CD4-positive, alpha-beta T cell treated with Interleukin-10 for 1 hour (primary cell): ENCODE measurements around the gene TEKT2.

Experiments
- DNase-seq: peaks from one replicate; pipeline ENCODE4 v3.0.0-alpha.2; 2020

The TEKT2 gene

DNA sequence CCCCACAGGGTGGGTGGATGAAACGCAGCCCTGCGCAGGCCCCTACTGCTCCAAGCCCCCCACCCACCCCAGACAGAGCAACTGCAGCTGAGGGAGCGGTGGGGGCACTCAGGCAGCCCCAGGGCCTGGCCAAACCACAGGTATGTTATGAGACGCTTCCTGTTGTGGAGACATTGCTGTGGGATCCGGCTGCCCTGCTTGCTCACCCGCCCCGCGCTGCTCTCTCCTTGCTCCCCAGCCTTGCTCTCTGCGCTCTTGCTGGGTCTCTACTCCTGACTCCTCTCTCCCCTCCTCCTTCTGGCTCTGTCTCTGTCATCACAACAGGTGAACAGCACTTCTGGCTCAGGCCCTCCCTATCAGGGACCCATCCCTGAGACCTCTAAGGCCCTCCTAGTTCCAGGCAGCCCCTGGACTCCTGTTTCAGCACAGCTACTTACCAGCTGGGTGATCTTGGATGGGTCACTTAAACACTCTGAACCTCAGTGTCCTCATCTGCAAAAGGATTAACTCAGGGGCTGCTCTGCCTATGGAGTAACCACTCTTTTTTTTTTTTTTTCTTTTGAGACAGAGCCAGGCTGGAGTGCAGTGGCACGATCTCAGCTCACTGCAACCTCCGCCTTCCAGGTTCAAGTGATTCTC lies 25.3 kb downstream of the TEKT2 start:
- DNase-seq = peak; percentile 36

DNA sequence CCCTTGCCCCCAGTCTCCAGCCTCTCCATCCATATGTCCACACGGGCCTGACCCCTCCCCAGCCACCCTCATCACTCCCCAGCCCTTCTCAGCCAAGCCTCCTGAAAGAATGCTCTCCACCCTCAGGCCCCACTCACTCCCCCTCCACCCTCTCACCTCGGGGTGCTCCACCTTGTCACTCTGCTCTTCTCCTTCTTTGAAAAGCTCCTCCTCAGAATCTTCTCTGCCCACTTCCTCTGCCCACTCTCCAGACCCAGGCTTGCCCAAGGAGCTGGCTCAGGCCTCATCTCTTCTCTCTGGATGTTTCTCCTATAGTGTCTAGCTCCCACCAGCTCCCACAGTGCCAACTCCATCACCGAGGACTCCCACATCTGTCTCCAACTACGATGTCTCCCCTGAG lies 27.3 kb downstream of the TEKT2 start:
- no peak for DNase-seq

DNA sequence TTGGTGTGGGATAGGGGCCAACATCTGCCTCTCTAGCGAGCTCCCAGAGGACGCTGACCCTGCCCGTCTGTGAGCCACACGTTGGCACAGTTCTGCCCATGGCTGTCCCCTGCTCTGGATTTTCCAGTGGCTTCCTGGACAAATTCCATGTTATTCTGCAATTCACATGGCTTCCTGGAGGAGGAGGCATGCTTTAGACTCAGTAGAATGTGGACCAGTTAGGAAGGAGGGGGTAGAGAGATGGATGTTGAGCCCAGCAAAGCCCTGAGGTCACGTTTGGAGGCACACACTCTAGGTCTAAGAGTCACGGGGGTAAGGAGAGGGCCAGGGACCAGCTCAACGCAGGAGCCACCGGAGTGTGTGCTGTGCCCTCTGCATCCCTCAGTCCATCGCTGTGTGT lies 28.9 kb downstream of the TEKT2 start:
- no peak for DNase-seq

DNA sequence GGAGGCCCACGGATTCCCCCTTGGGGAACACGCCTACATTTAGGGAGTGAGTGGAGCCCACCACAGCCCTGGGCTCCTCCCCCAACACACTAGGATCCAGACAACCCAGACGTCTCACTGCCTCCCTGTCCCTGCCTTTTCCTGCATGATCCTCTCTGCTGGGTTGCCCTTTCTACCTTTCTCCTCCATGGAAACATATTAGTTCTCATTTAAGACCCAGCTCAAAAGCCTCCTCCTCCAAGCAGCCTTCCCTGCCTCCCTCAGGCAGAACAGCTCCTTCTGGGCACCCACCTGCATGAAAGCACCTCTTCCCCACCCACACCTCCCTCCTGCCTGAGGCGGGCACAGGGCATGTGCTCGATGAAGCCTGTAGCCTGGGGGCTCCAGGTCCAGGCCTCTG lies 30.5 kb downstream of the TEKT2 start:
- no peak for DNase-seq

DNA sequence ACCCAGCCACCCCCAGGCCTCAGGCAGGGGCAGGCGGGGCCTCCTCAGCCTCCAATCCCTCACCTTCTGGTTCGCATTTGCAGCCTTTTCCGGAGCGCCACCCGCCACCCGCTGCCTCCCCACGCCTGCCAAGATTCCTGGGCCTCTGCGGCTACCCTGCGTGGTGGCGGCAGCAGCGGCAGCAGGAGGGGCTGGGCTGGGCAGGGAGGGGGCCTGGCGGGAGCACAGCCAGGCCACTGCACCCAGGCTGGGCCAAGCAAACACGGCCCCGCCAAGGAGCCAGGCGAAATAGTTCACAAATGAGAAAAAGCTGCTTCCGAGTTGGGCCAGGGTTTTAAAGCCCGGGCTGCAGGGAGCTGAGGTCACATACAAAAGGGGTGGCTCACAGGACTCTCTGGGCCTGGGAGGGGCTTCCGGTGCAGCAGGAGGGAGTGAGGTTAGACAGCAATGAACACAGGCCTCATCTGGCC lies 31.3 kb downstream of the TEKT2 start:
- DNase-seq = no peak

DNA sequence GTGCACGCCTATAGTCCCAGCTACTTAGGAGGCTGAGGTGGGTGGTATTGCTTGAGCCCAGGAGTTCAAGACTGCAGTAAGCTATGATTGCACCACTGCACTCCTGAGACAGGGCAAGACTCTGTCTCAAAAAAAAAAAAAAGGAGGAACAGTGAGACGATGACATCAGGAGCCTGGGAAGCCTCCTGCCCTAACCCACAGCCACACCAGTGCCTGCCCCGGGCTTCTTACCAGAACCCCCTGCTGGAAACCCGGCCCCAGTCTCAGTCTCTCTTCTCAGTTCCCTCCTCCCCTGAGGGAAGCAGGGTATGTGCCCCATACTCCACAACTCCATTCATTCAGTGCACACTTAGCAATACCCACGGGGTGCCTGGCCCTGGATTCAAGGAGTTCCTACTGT lies 32.0 kb downstream of the TEKT2 start:
- no peak for DNase-seq

DNA sequence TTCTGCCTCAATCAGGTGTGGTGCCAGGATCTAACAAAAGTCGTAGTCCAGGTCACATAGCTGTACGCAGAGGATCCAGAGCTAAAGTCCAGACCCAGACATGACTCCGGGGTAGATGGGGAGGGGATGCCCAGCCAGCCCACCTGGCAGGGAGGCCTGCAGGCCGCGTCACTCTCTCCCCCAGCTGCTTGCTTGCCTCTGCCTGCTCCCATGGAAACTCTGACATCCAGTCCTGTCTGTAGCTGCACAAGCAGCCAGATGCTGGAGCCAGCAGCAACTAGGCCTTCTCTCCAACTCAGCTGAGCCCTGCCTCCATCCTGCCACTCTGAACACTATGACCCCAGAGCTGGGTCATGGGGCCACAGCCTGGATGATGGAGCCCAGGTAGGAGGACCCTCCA lies 33.0 kb downstream of the TEKT2 start:
- DNase-seq = no peak

DNA sequence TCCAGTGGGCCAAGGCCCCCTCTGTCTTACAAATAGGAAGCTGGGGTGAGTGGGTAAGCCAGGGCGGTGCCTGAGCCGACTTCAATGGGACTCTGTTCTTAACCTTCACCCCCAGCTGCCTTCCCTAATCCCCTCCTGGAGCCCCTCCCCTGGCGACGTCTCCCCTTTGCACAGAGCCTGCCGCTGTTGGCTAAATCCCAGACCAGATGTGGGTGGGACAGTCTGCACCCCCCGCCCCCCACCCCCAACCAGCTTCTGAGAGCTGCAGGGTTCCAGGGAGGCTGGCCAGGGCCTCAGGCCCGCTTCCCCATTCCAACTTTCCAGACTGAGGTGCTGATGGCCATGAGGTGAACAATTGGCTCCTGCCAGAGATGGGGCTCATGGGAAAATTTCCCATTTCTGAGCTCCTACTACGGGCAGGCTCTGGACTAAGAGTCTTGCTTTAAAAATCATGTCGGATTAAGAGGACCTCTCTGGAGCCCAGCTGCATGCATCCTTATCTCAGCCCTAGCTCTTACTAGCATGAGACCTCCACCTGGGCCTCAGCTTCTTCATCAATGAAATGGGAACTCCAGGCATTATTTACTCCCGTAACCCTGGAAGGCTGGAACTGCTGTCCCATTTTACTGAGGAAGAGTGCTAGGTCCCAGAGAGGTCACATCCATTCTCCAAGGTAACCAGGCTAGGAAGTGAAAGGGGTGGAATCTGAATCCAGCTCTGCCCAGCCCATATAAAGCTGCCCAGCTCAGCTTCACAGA lies 34.7 kb downstream of the TEKT2 start:
- DNase-seq = no peak

DNA sequence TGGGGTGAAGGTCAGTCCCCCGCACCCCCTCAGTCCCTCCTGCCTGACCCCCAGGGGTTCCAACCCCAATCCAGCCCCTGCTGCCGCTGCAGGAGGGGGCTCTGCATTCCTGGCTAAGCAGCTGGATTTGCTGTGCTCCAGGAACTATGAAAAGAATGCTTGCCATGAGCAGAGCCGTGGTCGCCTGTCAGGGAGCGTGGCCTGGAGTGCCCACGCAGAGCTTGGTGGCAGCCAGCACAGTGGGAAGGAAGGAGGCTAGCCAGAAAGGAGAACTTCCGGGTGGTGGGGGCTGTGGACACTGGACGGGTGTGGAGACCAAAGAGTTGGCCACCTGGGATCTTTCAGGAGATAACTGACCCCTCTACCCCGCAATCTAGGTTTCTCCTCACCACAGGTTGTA lies 35.6 kb downstream of the TEKT2 start:
- no peak for DNase-seq

DNA sequence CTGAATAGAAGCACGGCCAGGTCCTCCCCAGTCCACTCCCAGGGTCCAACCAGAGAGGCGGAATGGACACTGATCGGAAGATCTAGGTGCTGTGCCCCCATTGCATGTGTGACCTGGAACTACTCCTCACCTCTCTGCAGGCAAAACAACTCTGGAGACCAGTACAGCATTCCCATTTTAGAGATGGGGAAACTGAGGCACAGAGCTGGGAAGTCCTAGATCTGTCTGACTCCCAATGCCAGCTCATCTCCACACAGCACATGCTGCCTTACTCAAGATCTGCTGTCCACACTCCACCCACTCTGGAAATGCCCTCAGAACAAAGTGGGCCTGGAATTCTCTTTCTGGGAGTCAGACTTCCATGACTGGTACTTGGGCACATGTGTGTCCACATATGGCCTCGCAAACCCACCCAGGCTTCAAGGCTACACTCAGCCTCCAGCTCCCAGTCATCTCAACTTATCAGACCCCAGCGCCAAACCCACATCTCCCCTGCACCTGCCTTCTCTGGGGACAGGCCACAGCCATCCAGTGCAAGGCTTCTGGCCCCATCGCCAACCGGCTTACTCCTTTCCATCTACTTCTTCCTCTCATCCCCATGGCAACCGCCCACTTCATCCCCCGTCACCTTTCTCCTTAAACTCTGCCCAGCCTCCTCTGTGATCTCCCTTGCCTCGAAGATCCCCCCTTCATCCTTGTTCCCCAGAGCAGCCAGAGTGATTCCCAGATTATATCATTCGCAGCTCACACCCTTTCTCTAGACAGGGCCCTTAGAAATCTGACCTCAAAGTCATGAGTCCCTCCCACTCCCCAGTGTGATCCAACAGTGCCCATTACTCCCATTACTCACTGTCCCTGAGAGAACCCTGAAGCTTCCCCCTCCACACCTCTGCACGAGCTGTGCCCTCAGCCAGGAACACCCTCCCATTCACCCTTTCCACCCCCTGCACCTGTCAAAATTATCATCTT lies 38.5 kb downstream of the TEKT2 start:
- DNase-seq = no peak

DNA sequence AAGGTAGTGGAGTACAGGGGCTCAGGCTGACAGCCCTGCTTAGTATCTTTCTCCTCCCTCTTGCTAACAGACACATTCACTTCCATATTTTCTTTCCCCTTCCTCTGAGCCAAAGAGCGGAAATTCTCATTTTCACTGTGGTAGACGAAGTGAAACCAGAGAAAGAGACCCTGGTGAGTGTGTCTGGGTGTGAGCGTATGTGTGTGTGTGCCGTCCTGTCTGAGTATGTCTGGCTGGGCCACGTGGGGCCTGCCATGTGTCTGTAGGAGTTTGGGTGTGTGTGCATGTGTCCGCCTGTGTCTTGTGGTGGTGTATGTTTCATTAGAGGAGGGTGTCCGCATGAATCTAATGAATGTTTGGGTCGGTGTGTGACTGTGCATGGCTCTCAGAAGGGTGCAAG lies 39.5 kb downstream of the TEKT2 start:
- peak; percentile 35 for DNase-seq

DNA sequence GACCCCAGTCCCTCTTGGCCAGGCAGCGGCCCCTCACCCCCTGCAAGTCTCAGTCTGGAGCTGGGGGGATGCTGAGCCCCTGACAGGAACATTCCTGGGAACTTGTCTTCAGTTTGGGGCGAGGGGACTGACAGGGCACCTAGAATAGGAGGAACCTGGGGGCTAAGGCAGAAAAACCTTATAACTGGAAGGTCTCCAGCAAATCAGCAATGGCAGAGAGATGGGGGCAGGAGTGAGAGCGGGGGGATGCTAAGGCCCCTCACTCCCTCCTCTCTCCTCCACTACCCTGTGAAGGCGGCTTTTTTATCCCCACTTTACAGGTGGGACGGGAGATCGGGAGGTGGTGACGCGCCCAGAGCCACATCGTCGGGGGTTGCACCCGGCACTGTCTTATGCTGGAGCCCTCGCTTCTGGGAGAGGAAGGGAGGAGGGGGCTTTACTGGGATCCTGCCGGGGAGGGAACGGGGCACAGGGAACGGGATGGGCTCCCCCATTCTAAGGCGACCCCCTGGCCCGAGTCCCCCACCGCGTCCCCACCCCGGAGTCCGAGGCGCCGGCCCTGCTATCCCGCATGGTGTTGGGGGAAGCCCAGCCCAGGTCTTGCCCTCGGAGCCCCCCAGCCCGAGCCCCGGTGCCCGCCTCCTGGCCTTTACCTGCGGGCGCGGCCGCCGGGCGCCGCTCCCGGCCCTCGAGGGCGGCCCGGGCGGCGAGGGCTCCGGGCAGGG lies 40.7 kb downstream of the TEKT2 start:
- DNase-seq = no peak

DNA sequence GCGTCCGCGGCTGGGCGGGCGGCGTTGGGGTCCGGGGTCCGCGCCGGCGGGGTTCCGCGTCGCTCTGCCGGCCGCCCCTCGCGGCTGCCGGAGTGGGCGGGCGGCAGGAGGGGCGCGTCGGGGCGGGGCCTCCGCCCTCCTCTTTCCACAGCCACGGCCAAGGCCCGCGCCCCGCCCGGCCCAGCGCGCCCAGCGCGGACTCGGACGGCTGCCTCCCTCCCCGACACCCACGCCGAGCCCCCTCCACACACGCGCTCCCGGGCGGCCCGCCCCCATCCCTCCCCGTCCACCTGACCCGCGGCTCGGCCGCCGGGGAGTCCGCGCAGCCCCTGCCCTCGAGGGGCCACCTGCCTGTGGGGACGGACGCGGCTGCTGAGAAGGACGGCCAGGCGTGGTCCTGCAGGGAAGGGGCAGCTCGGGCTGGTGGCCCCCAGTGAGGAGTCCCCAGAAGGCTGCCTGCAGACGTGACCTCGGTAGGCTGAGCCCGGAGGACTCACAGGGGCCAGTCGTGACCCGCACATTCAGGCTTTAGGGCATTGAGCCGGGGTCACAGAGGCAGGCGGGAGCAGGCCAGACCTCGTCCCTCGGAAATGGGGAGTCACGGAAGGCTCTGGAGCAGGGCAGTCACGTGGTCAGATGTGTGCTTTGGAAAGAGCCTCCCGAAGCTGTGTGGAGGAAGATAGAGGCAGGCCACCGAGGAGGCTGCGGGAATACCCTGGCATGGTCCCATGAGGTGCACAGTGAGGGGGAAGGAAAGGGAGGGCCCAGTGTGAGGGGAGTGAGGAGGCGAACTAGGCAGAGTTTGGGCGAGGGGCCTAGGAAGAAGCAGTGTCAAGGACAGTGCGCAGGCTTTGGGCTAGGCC lies 41.5 kb downstream of the TEKT2 start, which contains the start of gene COL8A2:
Gene COL8A2, minus strand, starts transcription at position 94 of the 863 bp plus-strand sequence. CDS start 24,980 bp downstream, outside the sequence.
- DNase-seq = no peak

DNA sequence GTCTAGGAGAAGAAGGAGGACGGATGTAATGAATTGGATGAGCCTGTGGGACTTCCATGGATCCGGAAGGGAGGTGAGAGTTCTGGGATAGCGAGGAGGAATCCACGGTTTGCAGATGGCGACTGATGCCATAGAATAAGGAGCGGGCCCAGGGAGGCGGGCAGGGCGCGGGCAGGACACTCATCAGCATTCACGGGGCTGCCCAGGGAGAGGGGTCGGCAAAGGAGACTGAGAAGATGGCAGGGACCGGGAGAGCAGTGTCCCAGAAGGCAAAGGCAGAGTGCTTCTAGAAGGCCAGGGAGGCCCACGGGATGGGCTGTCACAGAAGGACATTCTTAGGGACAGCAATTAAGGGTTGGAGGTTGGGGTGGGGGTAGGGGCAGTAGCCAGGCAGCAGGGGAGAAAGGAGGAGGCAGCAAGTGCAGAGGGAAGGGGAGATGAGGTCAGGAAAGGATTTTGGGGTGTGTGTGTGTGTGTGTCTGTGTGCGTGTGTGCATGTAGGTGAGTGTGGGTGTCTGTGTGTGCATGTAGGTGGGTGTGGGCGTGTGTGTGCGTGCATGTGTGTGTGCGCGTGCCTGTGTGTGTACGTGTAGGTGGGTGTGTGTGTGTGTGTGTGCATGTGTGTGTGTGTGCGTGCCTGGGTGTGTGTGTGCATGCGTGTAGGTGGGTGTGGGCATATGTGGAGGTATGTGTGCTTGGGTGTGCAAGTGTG lies 42.3 kb downstream of the TEKT2 start:
- DNase-seq = no peak

DNA sequence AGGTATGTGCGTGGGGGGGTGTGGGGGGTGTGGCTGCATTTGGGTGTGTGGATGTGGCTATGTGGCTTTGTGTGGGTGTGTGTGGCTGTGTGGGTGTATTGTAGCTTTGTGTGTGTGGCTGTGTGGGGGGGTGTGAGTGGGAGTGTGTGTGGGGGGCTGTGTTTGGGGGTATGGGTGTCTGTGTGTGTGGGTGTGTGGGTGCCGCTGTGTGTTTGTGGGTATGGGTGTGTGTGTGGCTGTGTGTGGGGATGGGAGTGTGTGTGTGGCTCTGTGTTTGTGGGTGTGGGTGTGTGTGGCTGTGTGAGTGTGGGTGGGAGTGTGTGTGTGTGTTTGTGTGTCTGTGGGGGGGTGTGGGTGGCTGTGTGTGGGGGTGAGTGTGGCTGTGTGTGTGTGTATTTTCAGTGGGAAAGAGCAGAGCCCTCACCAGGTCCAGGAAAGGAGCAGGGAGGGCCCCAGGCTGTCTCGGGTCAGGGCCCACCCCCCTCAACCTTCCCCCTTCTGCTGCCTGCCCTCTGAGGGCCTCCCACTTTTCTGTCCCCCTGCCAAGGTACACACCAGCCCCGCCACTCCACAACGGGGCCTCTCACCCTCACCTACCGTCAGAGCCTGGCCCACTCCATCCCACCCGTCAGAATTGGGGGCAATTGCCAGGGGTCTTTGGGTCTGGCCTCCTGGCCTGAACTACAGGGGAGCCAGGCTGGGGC lies 43.1 kb downstream of the TEKT2 start:
- no peak for DNase-seq

DNA sequence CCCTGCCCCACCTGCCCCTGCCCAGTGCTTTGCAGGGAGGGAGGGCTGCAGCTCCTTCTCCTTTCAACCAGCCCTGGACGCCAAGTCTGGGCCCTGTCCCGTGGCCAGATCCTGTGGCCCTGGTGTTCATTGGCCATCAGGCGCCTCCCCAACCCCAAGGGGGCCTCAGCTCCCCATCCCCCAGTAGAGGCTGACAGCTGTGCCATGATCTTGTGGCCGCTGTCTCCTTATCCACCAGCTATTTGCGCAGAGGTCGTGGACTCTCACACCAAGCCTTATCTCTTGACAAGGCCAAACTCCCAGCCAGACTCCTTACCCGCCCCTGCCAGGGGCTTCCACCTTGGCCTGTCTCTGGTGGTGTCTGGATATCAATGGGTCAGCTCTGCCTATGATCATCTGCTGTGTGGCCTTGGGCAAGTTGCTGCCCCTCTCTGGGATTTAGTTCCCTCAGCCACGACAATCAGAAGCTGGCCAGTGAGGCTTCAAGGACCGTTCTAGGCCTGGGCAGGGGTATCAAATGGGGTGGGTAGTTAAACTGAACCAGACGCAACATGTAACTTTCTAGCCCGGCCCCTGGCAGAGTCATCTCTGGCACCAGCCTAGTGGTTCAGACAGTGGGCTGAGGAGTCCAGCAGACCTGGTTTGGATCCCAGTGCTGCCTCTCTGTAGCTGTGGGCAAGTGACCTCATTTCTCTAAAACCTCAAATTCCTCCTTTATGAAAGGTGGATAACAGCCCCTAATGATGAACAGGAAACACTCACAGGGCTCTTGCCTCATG lies 44.4 kb downstream of the TEKT2 start:
- DNase-seq = no peak

DNA sequence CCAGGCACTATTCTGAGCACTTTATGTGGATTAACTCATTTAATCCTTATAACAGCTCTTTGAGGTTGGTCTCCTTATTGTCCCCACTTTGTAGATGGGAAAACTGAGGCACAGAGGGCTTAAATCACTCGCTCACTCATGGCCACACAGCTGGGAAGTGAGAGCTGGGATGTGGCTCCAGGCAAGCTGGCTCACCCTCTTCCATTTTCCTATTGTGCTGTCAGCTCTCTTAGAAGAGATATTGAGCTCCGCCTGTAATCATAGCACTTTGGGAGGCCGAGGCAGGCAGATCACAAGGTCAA lies 45.0 kb downstream of the TEKT2 start:
- DNase-seq = no peak

DNA sequence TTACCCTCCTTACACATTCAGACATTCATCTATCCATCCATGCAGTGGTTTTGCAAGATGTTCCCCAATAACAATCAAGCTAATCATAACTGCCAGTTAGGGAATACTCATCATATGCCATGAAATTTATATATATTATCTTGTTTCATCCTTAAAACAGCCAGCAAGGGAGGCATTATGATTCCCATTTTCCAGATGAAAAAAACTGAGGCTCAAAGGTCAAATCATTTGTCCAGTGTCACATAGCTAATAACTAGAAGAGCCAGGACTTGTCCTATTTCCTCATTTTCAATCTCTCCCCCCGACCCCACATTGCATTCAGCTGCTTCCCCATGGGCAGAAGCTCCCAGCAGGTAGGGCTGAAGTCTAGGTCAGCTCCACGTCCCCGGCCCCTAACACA lies 48.1 kb downstream of the TEKT2 start:
- no peak for DNase-seq

DNA sequence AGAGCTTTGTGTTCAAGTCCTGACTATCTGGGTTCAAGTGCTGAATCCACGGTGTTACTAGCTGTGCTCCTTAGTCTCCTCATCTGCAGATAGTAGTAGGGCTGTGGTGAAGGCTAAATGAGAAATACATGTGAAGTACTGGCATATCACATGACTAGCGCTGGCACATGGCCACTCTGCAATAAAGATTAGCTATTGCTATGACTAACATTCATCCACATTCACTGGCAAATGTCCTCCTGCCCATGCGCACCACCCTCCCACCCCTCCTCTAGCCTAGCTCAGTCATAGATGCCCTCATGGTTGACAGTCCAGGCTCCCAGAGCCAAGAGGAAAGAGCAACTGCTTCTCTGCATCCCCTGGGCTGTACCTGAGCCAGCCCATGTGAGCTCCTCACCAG lies 49.6 kb downstream of the TEKT2 start:
- no peak for DNase-seq

DNA sequence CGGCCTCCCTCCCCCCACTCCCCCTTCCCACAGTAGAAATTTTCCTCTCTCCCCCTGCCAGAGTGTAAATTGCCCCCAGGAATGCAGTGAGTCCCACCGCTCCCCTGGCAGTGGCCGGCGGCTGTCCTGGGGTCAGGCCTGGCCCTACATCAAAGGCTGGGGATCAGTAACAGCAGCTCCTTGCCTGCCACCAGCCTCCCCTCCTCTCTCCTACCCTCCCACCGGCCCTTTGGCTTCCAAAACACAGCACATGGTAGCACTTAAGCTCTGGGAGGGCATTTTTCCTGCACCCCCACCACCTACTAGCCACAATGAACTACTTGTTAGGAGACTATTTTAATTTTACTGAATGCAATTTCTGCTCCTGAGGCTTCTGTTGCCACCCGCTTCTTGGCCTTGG lies 50.1 kb downstream of the TEKT2 start:
- no peak for DNase-seq
